ENCODE measurements around the gene LYSMD1. TPM values are rescaled to one million over a fixed set of nuclear protein-coding genes. Genes with fewer than 3 reads are reported as not detected.
A peak's percentile ranks its signal among the peaks of the same experiment; 100 is the strongest.

The LYSMD1 gene
- total RNA-seq, 1 experiment from 2014 or later: 6.7 TPM

DNA sequence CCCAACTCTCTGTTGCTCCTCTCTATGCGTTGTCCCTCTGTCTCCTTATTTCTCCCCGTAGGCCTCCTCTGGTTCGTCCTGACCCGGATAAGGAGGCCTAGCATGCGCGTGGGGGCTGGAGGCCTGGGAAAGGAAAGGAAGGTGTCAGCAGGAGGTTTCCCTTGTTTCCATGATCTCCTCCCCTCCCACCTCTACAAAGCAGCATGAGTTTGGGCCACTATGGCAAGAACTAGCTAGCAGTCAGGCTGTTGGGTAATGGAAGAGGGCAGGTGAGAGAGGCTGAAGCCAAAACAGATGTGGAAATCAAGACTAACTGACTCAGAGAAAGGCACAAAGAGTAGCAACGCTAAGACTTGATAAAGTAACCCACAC is 18.6 kb downstream of the LYSMD1 start:
- Histone ChIP-seq H2BK15ac (ENCODE audit: low read depth, low read length) (no peak overlapping the region), H4K20me1 (ENCODE audit: control insufficient read depth, insufficient read depth, insufficient read length) (peaks cover 4% of the 10 kb centered on the region), H2BK5ac (ENCODE audit: insufficient read length, low read length) (no peak overlapping the region), H4K5ac (ENCODE audit: insufficient read length, low read depth, low read length) (no peak overlapping the region), H2AK5ac (ENCODE audit: insufficient read length, low read length) (no peak overlapping the region), H3K79me2 (ENCODE audit: insufficient read depth, low read length) (no peaks in the 10 kb centered on the region), H4K8ac (replicated peaks; ENCODE audit: insufficient read length, low read depth, low read length) (no peak overlapping the region), H4K91ac (ENCODE audit: insufficient read length, low read depth, low read length) (no peak overlapping the region), H3K27ac (ENCODE audit: insufficient read length, low read depth, low read length) (no peak overlapping the region), H3K14ac (ENCODE audit: insufficient read depth, low read length) (no peak overlapping the region; the same call in 1 of the 2 replicates), H3K23ac (ENCODE audit: insufficient read length, low read depth, low read length) (no peak overlapping the region), H3K18ac (ENCODE audit: insufficient read length, low read depth, low read length) (no peak overlapping the region), H3T11ph (ENCODE audit: low read length) (no peak overlapping the region), H3K56ac (ENCODE audit: insufficient read length, low read depth, low read length) (no peak overlapping the region), H3K79me1 (ENCODE audit: insufficient read depth, low read depth, low read length, poor library complexity, severe bottlenecking) (no peaks in the 10 kb centered on the region), H2BK20ac (ENCODE audit: low read depth, low read length, poor library complexity, severe bottlenecking) (no peak overlapping the region), H3K9ac (ENCODE audit: extremely low read depth, insufficient read length, low read length) (peak overlapping the region; percentile 40), H2BK12ac (ENCODE audit: insufficient read length, low read depth, low read length) (no peak overlapping the region), H3K23me2 (ENCODE audit: insufficient read length, low read depth, low read length, poor library complexity, severe bottlenecking) (peaks cover 24% of the 10 kb centered on the region), H3K4ac (ENCODE audit: low read depth, low read length) (no peak overlapping the region), H3K4me1 (ENCODE audit: insufficient read depth, low read length) (peaks cover 22% of the 10 kb centered on the region; the same call in 1 of the 2 replicates), H3K27me3 (ENCODE audit: insufficient read depth, low read length) (no peaks in the 10 kb centered on the region; the same call in 1 of the 2 replicates), H2BK120ac (ENCODE audit: low read depth, low read length, poor library complexity, severe bottlenecking) (no peak overlapping the region), H3K9me3 (ENCODE audit: control insufficient read depth, low read depth, low read length) (no peaks in the 10 kb centered on the region), H2AFZ (ENCODE audit: low read length) (no peak overlapping the region), H3K4me2 (ENCODE audit: insufficient read depth, insufficient read length, low read length) (peak overlapping the region; percentile 90)
- Mint-ChIP-seq H3K9me3 (no peaks in the 10 kb centered on the region), H3K27me3 (ENCODE audit: low read depth) (peaks cover 31% of the 10 kb centered on the region), H3K36me3 (ENCODE audit: insufficient read depth in 1 of 3, low read depth in 3 of 3) (no peaks in the 10 kb centered on the region; a peak in 1 of 7 replicates), H3K4me3 (peak overlapping the region; percentile 85 to 86), H3K27ac (no peak overlapping the region), H3K4me1 (peaks cover 34 to 42% of the 10 kb centered on the region in 2 experiments)
- no peak for DNase-seq
- TF ChIP-seq, protein P1, sequence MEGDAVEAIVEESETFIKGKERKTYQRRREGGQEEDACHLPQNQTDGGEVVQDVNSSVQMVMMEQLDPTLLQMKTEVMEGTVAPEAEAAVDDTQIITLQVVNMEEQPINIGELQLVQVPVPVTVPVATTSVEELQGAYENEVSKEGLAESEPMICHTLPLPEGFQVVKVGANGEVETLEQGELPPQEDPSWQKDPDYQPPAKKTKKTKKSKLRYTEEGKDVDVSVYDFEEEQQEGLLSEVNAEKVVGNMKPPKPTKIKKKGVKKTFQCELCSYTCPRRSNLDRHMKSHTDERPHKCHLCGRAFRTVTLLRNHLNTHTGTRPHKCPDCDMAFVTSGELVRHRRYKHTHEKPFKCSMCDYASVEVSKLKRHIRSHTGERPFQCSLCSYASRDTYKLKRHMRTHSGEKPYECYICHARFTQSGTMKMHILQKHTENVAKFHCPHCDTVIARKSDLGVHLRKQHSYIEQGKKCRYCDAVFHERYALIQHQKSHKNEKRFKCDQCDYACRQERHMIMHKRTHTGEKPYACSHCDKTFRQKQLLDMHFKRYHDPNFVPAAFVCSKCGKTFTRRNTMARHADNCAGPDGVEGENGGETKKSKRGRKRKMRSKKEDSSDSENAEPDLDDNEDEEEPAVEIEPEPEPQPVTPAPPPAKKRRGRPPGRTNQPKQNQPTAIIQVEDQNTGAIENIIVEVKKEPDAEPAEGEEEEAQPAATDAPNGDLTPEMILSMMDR (conservative IDR thresholded peaks at IDR 0.05): no peak
- no CpG with 5 or more reads among the region's 7 CpGs for WGBS (ENCODE audit: extremely low coverage, insufficient read length, low lambda C conversion rate)

All from H9 (cell line).